ENCODE results near the gene CENPO.

- TF ChIP-seq CTCF (IDR thresholded peaks at IDR 0.05) = no peak
- TF ChIP-seq POLR2A (IDR thresholded peaks at IDR 0.05) = no peak
These were observed 31.4 kb upstream of the CENPO start for GRCh38 chr2:24761866-24762265.

Measured in thyroid gland (tissue), 4 donors.